ENCODE measurements around the gene SH3RF3. TPM values are rescaled to one million over a fixed set of nuclear protein-coding genes. Genes with fewer than 3 reads are reported as not detected.
A peak's percentile ranks its signal among the peaks of the same experiment; 100 is the strongest.

SH3RF3 gene
- total and polyA plus RNA-seq, 5 donors from 2014 or later, result 0.16 to 1.6 (median 0.76) TPM

GRCh38 chr2:109145286-109145685, 16.3 kb downstream of the SH3RF3 start:
- peak overlapping the region in 2 of 3 donors; percentile 78 to 91 for H3K27ac Mint-ChIP-seq
- peaks cover 22% of the 10 kb centered on the region for H3K27me3 Mint-ChIP-seq
- peaks cover 4 to 81% (median 23%) of the 10 kb centered on the region in 4 donors for H3K4me1 Mint-ChIP-seq
- peak overlapping the region in 1 of 4 donors; percentile 29 for H3K4me3 Mint-ChIP-seq
- Histone ChIP-seq H3K36me3 (ENCODE audit: control insufficient read depth, insufficient read depth, low read length) (no peaks in the 10 kb centered on the region), H3K27ac (ENCODE audit: insufficient read depth, low read length, poor library complexity, severe bottlenecking) (no peak overlapping the region), H3K4me3 (ENCODE audit: low read depth, low read length) (no peak overlapping the region), H3K4me1 (ENCODE audit: control insufficient read depth, insufficient read depth, low read length, poor library complexity, severe bottlenecking) (peaks cover 25% of the 10 kb centered on the region), H3K9me3 (ENCODE audit: control insufficient read depth in 2 of 2, low read length in 2 of 2) (no peaks in the 10 kb centered on the region), H3K27me3 (ENCODE audit: control insufficient read depth, insufficient read depth, low read length) (no peaks in the 10 kb centered on the region)
- H3K36me3 Mint-ChIP-seq, result no peaks in the 10 kb centered on the region
- H3K9me3 Mint-ChIP-seq, result no peaks in the 10 kb centered on the region
- no peak for DNase-seq
- no peak for ATAC-seq (ENCODE audit: low read depth in 2 of 2)

DNA sequence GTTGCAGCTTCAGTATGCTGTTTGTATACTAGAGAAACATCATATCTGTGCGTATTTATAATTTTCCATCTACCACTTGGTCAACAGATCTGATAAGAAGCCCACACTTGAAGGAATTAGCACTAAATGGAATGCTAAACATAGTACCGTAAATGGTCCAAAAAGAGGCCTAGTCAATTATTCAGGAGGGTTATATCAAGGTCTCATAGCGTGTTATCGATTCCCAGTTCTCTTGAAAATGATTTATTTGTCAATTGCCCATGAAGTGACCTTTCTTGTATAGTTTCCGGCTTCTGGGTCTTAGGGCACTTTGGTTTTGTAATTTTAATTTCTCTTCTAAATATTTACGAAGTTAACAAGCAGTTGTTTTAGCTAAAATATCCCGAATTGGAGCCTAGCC, 18.4 kb downstream of the SH3RF3 start:
- Mint-ChIP-seq H3K4me3 (no peak overlapping the region), H3K9me3 (no peaks in the 10 kb centered on the region), H3K4me1 (peaks cover 4 to 78% (median 24%) of the 10 kb centered on the region in 4 donors), H3K27ac (peak overlapping the region in 2 of 3 donors; percentile 39 to 65), H3K27me3 (peaks cover 27% of the 10 kb centered on the region), H3K36me3 (no peaks in the 10 kb centered on the region)
- ATAC-seq (ENCODE audit: low read depth in 2 of 2), result no peak
- peaks cover 25% of the 10 kb centered on the region for H3K4me1 ChIP-seq (ENCODE audit: control insufficient read depth, insufficient read depth, low read length, poor library complexity, severe bottlenecking)
- H3K9me3 ChIP-seq (ENCODE audit: control insufficient read depth in 2 of 2, low read length in 2 of 2), result no peaks in the 10 kb centered on the region
- H3K27ac ChIP-seq (ENCODE audit: insufficient read depth, low read length, poor library complexity, severe bottlenecking), result no peak overlapping the region
- no peaks in the 10 kb centered on the region for H3K27me3 ChIP-seq (ENCODE audit: control insufficient read depth, insufficient read depth, low read length)
- H3K4me3 ChIP-seq (ENCODE audit: low read depth, low read length), result no peak overlapping the region
- H3K36me3 ChIP-seq (ENCODE audit: control insufficient read depth, insufficient read depth, low read length), result no peaks in the 10 kb centered on the region
- no peak for DNase-seq

DNA sequence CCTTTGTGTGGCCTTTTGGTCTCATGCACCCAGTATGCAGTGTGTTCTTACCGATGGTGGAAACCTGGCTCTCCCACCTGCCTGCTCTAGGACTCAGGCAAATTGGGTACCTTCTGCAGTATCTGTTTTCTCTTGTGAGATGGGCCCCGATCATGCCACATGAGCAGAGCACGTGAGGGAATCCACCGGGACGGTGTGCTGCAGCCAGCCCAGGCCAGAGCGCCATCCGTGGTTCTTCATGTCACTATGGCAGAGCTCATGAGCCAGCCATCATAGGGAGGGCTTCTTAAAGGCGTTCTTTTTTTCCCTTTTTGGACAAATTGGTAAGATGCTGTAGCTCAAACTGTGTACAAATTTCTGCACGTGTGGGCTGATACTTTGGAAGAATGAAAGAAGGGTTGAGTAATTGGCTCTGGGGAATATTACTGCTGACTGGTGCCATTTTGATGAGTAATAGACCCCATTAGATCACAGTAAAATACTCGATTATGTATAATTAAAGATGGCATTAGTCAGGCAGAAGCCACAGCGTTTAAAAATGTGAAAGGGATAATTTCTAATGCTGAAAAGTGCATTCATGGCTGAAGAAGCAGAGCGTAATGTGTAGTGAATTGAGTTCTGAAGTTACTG, 19.2 kb downstream of the SH3RF3 start:
- Mint-ChIP-seq H3K4me3 (no peak overlapping the region), H3K9me3 (no peaks in the 10 kb centered on the region), H3K27me3 (peaks cover 31% of the 10 kb centered on the region), H3K36me3 (no peaks in the 10 kb centered on the region), H3K27ac (peak overlapping the region in 1 of 3 donors; percentile 68), H3K4me1 (peaks cover 0 to 73% (median 26%) of the 10 kb centered on the region in 4 donors)
- no peak overlapping the region for H3K4me3 ChIP-seq (ENCODE audit: low read depth, low read length)
- H3K27me3 ChIP-seq (ENCODE audit: control insufficient read depth, insufficient read depth, low read length), result no peaks in the 10 kb centered on the region
- H3K4me1 ChIP-seq (ENCODE audit: control insufficient read depth, insufficient read depth, low read length, poor library complexity, severe bottlenecking), result peaks cover 21% of the 10 kb centered on the region
- ATAC-seq (ENCODE audit: low read depth in 2 of 2), result no peak
- DNase-seq, result no peak
- no peaks in the 10 kb centered on the region for H3K36me3 ChIP-seq (ENCODE audit: control insufficient read depth, insufficient read depth, low read length)
- no peaks in the 10 kb centered on the region for H3K9me3 ChIP-seq (ENCODE audit: control insufficient read depth in 2 of 2, low read length in 2 of 2)
- H3K27ac ChIP-seq (ENCODE audit: insufficient read depth, low read length, poor library complexity, severe bottlenecking), result no peak overlapping the region

- H3K4me1 Mint-ChIP-seq, result peaks cover 0 to 67% (median 23%) of the 10 kb centered on the region in 4 donors
- peaks cover 31% of the 10 kb centered on the region for H3K27me3 Mint-ChIP-seq
- no peaks in the 10 kb centered on the region for H3K36me3 ChIP-seq (ENCODE audit: control insufficient read depth, insufficient read depth, low read length)
- peaks cover 12% of the 10 kb centered on the region for H3K4me1 ChIP-seq (ENCODE audit: control insufficient read depth, insufficient read depth, low read length, poor library complexity, severe bottlenecking)
- peak overlapping the region in 2 of 3 donors; percentile 71 to 79 for H3K27ac Mint-ChIP-seq
- DNase-seq (no peak), ATAC-seq (ENCODE audit: low read depth in 2 of 2) (no peak)
- H3K4me3 Mint-ChIP-seq, result no peak overlapping the region
- no peaks in the 10 kb centered on the region for H3K9me3 ChIP-seq (ENCODE audit: control insufficient read depth in 2 of 2, low read length in 2 of 2)
- H3K27ac ChIP-seq (ENCODE audit: insufficient read depth, low read length, poor library complexity, severe bottlenecking), result no peak overlapping the region
- H3K36me3 Mint-ChIP-seq, result no peaks in the 10 kb centered on the region
- no peaks in the 10 kb centered on the region for H3K9me3 Mint-ChIP-seq
- no peak overlapping the region for H3K4me3 ChIP-seq (ENCODE audit: low read depth, low read length)
- H3K27me3 ChIP-seq (ENCODE audit: control insufficient read depth, insufficient read depth, low read length), result no peaks in the 10 kb centered on the region
Observed at GRCh38 chr2:109148991-109149645, 20.1 kb downstream of the SH3RF3 start.

DNA sequence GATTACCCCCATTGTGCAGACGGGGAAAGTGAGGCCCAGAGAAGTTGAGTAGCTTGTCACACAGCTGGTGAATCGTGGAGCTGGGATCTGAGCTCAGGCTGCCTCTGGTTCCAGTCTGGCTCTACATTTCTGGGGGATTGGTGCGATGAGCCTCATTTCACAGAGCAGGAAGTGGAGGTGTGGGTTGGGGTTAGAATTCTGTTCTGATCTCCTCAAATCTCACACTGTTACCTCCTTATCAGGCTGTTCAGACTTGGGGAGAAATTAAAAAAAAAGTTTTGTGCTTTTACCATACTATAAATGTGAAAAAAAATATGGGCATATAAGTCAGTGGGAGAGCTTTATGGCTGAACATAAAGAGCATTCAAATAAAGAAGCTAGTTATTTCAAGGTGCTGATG, 21.6 kb downstream of the SH3RF3 start:
- no peaks in the 10 kb centered on the region for H3K27me3 ChIP-seq (ENCODE audit: control insufficient read depth, insufficient read depth, low read length)
- H3K36me3 Mint-ChIP-seq, result no peaks in the 10 kb centered on the region
- H3K4me3 Mint-ChIP-seq, result peak overlapping the region in 1 of 4 donors; percentile 17
- no peaks in the 10 kb centered on the region for H3K9me3 ChIP-seq (ENCODE audit: control insufficient read depth in 2 of 2, low read length in 2 of 2)
- ATAC-seq (ENCODE audit: low read depth in 2 of 2), result no peak
- peaks cover 27% of the 10 kb centered on the region for H3K27me3 Mint-ChIP-seq
- no peak for DNase-seq
- H3K4me1 Mint-ChIP-seq, result peaks cover 0 to 66% (median 20%) of the 10 kb centered on the region in 4 donors
- no peaks in the 10 kb centered on the region for H3K36me3 ChIP-seq (ENCODE audit: control insufficient read depth, insufficient read depth, low read length)
- no peak overlapping the region for H3K4me3 ChIP-seq (ENCODE audit: low read depth, low read length)
- peak overlapping the region in 1 of 3 donors; percentile 36 for H3K27ac Mint-ChIP-seq
- no peaks in the 10 kb centered on the region for H3K9me3 Mint-ChIP-seq
- H3K27ac ChIP-seq (ENCODE audit: insufficient read depth, low read length, poor library complexity, severe bottlenecking), result no peak overlapping the region
- no peaks in the 10 kb centered on the region for H3K4me1 ChIP-seq (ENCODE audit: control insufficient read depth, insufficient read depth, low read length, poor library complexity, severe bottlenecking)

DNA sequence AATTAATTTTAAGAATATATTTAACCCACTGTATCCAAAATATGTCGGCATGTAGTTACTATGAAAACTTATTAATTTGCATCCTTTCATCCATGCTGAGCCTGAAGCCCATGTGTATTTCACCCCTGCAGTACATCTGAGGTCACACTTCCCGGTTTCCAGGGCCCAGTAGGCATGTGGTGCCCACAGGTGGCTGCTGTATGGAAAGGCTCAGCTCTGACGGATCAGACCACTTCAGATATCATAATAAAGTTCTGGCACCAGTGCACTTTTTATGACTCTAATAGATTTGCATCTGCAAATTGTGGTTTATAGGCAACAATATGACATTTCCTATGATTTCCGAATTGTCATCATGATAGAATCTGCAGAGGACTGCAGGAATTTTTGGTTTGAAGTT, 22.5 kb downstream of the SH3RF3 start:
- no peaks in the 10 kb centered on the region for H3K36me3 Mint-ChIP-seq
- peaks cover 27% of the 10 kb centered on the region for H3K27me3 Mint-ChIP-seq
- no peak overlapping the region for H3K27ac Mint-ChIP-seq
- Histone ChIP-seq H3K27me3 (ENCODE audit: control insufficient read depth, insufficient read depth, low read length) (no peaks in the 10 kb centered on the region), H3K4me1 (ENCODE audit: control insufficient read depth, insufficient read depth, low read length, poor library complexity, severe bottlenecking) (no peaks in the 10 kb centered on the region), H3K36me3 (ENCODE audit: control insufficient read depth, insufficient read depth, low read length) (no peaks in the 10 kb centered on the region), H3K4me3 (ENCODE audit: low read depth, low read length) (no peak overlapping the region), H3K27ac (ENCODE audit: insufficient read depth, low read length, poor library complexity, severe bottlenecking) (no peak overlapping the region), H3K9me3 (ENCODE audit: control insufficient read depth in 2 of 2, low read length in 2 of 2) (no peaks in the 10 kb centered on the region)
- H3K4me3 Mint-ChIP-seq, result no peak overlapping the region
- ATAC-seq (ENCODE audit: low read depth in 2 of 2), result no peak
- DNase-seq, result no peak
- H3K4me1 Mint-ChIP-seq, result peaks cover 0 to 70% (median 20%) of the 10 kb centered on the region in 4 donors
- H3K9me3 Mint-ChIP-seq, result no peaks in the 10 kb centered on the region

- no peak overlapping the region for H3K4me3 ChIP-seq (ENCODE audit: low read depth, low read length)
- no peaks in the 10 kb centered on the region for H3K36me3 Mint-ChIP-seq
- no peak overlapping the region for H3K27ac Mint-ChIP-seq
- H3K9me3 Mint-ChIP-seq, result no peaks in the 10 kb centered on the region
- H3K27me3 ChIP-seq (ENCODE audit: control insufficient read depth, insufficient read depth, low read length), result no peaks in the 10 kb centered on the region
- no peak for ATAC-seq (ENCODE audit: low read depth in 2 of 2)
- no peak overlapping the region for H3K27ac ChIP-seq (ENCODE audit: insufficient read depth, low read length, poor library complexity, severe bottlenecking)
- peaks cover 19% of the 10 kb centered on the region for H3K27me3 Mint-ChIP-seq
- no peaks in the 10 kb centered on the region for H3K9me3 ChIP-seq (ENCODE audit: control insufficient read depth in 2 of 2, low read length in 2 of 2)
- no peaks in the 10 kb centered on the region for H3K36me3 ChIP-seq (ENCODE audit: control insufficient read depth, insufficient read depth, low read length)
- no peak overlapping the region for H3K4me3 Mint-ChIP-seq
- no peak for DNase-seq
- peaks cover 0 to 60% (median 16%) of the 10 kb centered on the region in 4 donors for H3K4me1 Mint-ChIP-seq
- H3K4me1 ChIP-seq (ENCODE audit: control insufficient read depth, insufficient read depth, low read length, poor library complexity, severe bottlenecking), result no peaks in the 10 kb centered on the region
Observed at GRCh38 chr2:109153005-109153784, 24.2 kb downstream of the SH3RF3 start.
